ENCODE results near the gene KCNMB2.

The KCNMB2 gene

DNA sequence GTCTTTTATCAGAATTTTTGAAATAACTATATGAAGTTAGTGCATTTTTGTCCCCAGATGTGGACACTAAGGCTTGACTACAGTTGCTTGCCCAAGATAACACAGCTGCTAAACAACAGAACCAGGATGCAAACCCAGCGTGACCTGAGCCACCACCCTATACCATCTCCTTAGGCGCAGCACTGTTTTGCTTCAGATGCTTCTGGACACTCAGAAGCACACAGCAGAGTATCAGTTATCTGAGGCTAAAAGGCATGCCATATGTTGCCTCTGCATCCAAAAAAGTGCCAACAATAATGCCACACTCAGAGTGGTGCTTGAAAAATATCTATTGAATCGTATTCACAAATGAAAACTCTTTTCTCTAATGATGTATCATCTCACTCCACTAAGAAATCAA is 24.5 kb downstream of the KCNMB2 start:
- TF ChIP-seq, protein P1, sequence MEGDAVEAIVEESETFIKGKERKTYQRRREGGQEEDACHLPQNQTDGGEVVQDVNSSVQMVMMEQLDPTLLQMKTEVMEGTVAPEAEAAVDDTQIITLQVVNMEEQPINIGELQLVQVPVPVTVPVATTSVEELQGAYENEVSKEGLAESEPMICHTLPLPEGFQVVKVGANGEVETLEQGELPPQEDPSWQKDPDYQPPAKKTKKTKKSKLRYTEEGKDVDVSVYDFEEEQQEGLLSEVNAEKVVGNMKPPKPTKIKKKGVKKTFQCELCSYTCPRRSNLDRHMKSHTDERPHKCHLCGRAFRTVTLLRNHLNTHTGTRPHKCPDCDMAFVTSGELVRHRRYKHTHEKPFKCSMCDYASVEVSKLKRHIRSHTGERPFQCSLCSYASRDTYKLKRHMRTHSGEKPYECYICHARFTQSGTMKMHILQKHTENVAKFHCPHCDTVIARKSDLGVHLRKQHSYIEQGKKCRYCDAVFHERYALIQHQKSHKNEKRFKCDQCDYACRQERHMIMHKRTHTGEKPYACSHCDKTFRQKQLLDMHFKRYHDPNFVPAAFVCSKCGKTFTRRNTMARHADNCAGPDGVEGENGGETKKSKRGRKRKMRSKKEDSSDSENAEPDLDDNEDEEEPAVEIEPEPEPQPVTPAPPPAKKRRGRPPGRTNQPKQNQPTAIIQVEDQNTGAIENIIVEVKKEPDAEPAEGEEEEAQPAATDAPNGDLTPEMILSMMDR (IDR thresholded peaks at IDR 0.05; ENCODE audit: low read depth, low read length): no peak
- H3K4me3 ChIP-seq (ENCODE audit: low read depth, low read length): no peak overlapping the region

DNA sequence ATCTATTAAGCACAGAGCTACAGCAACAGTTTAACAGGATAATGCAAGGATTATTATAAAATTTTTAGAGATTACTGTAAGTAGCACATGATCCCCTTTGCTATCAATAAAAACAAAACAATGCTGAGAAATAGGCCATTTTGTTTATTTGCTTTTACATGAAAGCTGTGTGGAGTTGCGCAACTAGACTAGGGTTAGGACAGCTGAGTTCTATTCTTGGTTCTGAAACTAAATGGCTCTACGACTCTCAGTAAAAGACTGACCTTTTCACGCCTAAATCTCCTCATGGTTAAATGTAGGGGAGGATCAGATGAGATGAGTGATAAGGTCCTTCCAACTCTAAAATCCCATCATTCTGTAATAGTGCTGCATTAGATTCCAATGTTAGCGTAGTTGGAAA is 25.0 kb downstream of the KCNMB2 start:
- no peak overlapping the region for H3K4me3 ChIP-seq (ENCODE audit: low read depth, low read length)
- TF ChIP-seq, protein P1 (IDR thresholded peaks at IDR 0.05; ENCODE audit: low read depth, low read length): no peak

DNA sequence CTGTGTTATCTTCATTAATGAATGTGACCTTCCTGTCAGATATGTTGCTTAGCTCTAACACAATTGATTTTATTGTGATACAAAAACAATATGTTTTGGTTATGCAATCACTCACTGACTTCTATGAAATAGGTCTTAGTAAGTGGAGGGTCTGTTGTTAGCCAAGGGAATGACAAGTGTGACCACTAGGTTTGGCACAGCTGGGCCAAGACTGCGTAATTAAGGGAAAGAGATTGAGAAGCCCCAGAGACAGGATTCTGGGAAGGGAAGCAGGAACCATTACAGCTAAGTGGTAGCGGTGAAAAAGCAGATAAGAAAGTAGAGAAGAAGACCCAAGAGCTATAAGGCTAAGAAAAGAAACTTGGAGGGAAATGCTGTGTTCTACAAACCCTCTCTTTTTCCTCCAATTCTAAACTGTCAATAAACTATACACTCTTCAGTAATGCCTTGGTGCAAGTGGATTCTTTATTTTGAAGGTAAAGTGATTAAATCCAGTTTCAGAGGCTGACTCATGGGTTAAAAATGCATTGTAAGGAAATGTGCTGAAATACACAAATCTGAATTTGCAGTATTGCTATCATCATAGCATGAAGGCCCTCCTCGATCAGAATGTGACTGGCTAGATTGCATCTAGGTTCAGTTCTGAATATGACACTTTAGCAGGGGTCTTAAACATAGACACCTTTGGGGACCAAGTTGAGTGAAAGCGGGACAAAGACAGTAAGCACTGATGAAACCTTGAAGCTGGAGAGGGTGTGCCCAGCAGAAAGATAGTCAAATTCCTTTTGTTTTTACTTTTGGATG is 26.1 kb downstream of the KCNMB2 start:
- H3K4me3 ChIP-seq (ENCODE audit: low read depth, low read length): no peak overlapping the region
- TF ChIP-seq, protein P1 (IDR thresholded peaks at IDR 0.05; ENCODE audit: low read depth, low read length): no peak

DNA sequence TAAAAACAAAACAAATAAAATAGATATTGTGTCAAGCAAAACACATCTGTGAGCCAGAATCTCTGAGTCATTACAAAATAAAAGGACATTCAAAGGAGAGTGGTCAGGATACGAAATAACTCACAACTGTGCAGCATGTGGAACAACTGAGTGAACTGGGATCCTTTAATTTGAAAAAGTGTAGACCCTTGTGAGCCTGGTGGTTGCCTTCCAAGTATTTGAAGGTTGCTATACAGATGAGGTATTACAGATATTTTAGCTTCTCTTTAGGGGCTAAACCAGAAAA is 26.7 kb downstream of the KCNMB2 start:
- no peak overlapping the region for H3K4me3 ChIP-seq (ENCODE audit: low read depth, low read length)
- TF ChIP-seq, protein P1 (IDR thresholded peaks at IDR 0.05; ENCODE audit: low read depth, low read length): no peak

DNA sequence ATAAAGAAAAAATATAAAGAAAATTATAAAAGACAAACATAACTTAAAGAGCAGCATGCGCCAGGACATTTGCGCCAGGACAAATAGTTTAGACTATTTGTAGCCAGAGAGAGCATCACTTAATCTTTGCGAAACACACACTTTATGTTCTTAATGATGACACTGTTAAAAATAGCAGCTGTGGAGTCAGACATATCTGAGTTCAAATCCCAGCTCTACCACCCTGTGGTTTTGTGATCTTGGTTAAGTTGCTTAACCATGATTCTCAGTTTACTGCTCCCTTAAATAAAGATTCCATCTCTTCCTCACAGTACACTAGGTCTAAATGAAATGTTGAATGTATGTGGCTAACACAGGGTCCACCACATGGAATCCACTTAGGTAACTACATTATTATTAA is 31.4 kb downstream of the KCNMB2 start:
- H3K4me3 ChIP-seq (ENCODE audit: low read depth, low read length): no peak overlapping the region
- TF ChIP-seq, protein P1 (IDR thresholded peaks at IDR 0.05; ENCODE audit: low read depth, low read length): no peak

DNA sequence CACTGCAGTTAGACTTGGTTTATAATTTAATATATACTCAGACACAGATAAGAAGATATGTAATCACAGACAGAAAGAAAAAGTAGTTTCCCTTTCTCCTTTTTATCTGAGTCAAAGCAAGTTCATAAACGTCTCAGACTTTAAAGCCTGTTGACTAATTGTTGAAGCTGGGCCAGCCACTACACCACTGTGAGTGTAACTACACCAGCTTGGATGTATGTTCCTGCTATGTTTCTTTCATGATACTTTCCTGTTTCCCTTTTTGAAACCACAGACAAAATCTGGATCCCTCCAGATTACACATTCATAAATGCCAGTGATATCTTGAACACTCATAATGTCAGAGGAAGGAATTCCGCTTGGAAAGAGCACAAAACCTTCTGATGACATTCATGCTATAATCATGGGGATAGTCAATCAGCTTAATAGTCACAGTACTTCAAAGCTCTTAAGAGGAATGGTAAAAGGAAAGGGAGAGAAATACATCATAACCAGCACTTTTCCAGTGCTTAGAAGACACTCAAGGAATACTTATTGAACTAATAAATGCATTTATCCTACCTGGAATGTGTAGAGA is 32.0 kb downstream of the KCNMB2 start:
- TF ChIP-seq, protein P1 (IDR thresholded peaks at IDR 0.05; ENCODE audit: low read depth, low read length): no peak
- no peak overlapping the region for H3K4me3 ChIP-seq (ENCODE audit: low read depth, low read length)

DNA sequence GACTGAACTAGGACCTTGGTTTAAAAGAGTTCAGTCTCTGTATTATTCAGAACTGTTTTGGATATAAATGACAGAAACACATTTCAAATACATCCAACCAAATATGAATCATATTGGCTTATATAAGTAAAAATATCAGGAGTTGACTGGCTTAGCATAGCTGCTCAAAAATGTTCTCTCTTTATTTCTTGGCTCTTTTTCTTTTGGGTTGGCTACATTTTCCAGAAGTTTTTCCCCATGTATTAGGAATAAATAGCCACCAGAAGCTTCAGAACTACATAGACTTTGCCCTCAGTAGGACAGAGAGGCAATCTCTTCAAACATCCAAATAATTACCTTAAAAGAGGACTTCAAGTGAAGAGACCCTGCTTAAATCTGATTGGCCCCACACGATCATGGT is 32.7 kb downstream of the KCNMB2 start:
- TF ChIP-seq, protein P1 (IDR thresholded peaks at IDR 0.05; ENCODE audit: low read depth, low read length): no peak
- H3K4me3 ChIP-seq (ENCODE audit: low read depth, low read length): no peak overlapping the region
